GDM1 (cell line): ENCODE results near the gene SMAD3.

Source experiments
- DNase-seq: peaks from one replicate; lab custom pipeline; 2025; lab: John Stamatoyannopoulos, UW

SMAD3 gene

GRCh38 chr15:67127965-67128364 lies 62.6 kb downstream of the SMAD3 start:
- peak; percentile 14 for DNase-seq

GRCh38 chr15:67130166-67130565 lies 64.8 kb downstream of the SMAD3 start:
- no peak for DNase-seq

GRCh38 chr15:67130673-67131601 lies 65.5 kb downstream of the SMAD3 start:
- DNase-seq = no peak

GRCh38 chr15:67132276-67132675 lies 66.9 kb downstream of the SMAD3 start:
- no peak for DNase-seq

GRCh38 chr15:67133026-67133425 lies 67.6 kb downstream of the SMAD3 start:
- DNase-seq = no peak

- DNase-seq = no peak
Observed at GRCh38 chr15:67133738-67134066, 68.3 kb downstream of the SMAD3 start.

- peak; percentile 27 for DNase-seq
Observed at GRCh38 chr15:67134067-67134838, 68.9 kb downstream of the SMAD3 start.

- DNase-seq = no peak
Observed at GRCh38 chr15:67134871-67135492, 69.6 kb downstream of the SMAD3 start.

GRCh38 chr15:67135494-67135893 lies 70.1 kb downstream of the SMAD3 start:
- no peak for DNase-seq

- no peak for DNase-seq
Observed at GRCh38 chr15:67136802-67137201, 71.4 kb downstream of the SMAD3 start.

GRCh38 chr15:67137319-67137718 lies 71.9 kb downstream of the SMAD3 start:
- no peak for DNase-seq

- DNase-seq = no peak
Observed at GRCh38 chr15:67137951-67138848, 72.8 kb downstream of the SMAD3 start.

- DNase-seq = no peak
Observed at GRCh38 chr15:67138891-67139855, 73.8 kb downstream of the SMAD3 start.

- DNase-seq = no peak
Observed at GRCh38 chr15:67140078-67140833, 74.9 kb downstream of the SMAD3 start.

- no peak for DNase-seq
Observed at GRCh38 chr15:67142092-67142766, 76.8 kb downstream of the SMAD3 start.

- DNase-seq = no peak
Observed at GRCh38 chr15:67142767-67143100, 77.3 kb downstream of the SMAD3 start.

- DNase-seq = no peak
Observed at GRCh38 chr15:67143646-67144045, 78.2 kb downstream of the SMAD3 start.

- no peak for DNase-seq
Observed at GRCh38 chr15:67144609-67145311, 79.4 kb downstream of the SMAD3 start.

- DNase-seq = no peak
Observed at GRCh38 chr15:67145312-67145610, 79.9 kb downstream of the SMAD3 start.
